Transverse colon (tissue), 4 donors: ENCODE results near the gene HAGH.

Experiments used
- POLR2A ChIP-seq: fragments of 450-650 bp; IDR thresholded peaks from one replicate; pipeline ENCODE4 v1.6.1; 2016; ENCODE audit warnings: antibody characterized with exemption, mild to moderate bottlenecking, moderate library complexity
- POLR2AphosphoS5 ChIP-seq, 3 donors: sonication (generic); formaldehyde crosslinking; IDR thresholded peaks; one replicate each; pipeline ENCODE4 v1.6.1; 2016; ENCODE audit warnings: antibody characterized with exemption in 3 of 3
- TF ChIP-seq, protein P1 (sequence below), 5 experiments: fragments of 200-600 bp in 3 of 5; fragments of 450-650 bp in 2 of 5; sonication (generic) in 3 of 5; IDR thresholded peaks; 1 replicate in 2 of 5; 2 replicates in 3 of 5; pipeline ENCODE4 v1.5.1; 2016 to 2017; ENCODE audit warnings: antibody characterized with exemption in 5 of 5, inconsistent platforms in 3 of 5, mild to moderate bottlenecking in 2 of 5, moderate library complexity in 1 of 5

DNA sequence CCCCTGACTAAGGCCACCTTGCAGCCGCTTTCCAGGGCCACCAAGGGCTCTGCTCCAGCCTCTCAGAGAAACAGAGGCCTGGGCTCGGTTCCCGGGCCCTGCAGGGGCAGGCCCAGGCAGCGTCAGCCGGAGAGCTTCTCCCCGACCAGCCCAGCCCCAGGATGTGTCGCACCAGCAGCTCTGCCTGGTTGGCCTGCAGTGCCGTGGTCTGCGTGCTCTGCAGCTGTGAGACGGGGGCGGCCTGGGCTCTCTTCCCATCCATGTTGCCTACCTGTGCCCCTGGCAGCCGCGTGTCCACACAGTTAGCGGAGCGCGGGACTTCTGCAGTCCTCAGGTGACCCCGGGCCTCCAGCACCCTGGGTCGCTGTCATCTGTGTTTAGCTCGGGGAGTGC is 37.9 kb downstream of the HAGH start:
- no peak for TF ChIP-seq POLR2A
- TF ChIP-seq, protein P1, sequence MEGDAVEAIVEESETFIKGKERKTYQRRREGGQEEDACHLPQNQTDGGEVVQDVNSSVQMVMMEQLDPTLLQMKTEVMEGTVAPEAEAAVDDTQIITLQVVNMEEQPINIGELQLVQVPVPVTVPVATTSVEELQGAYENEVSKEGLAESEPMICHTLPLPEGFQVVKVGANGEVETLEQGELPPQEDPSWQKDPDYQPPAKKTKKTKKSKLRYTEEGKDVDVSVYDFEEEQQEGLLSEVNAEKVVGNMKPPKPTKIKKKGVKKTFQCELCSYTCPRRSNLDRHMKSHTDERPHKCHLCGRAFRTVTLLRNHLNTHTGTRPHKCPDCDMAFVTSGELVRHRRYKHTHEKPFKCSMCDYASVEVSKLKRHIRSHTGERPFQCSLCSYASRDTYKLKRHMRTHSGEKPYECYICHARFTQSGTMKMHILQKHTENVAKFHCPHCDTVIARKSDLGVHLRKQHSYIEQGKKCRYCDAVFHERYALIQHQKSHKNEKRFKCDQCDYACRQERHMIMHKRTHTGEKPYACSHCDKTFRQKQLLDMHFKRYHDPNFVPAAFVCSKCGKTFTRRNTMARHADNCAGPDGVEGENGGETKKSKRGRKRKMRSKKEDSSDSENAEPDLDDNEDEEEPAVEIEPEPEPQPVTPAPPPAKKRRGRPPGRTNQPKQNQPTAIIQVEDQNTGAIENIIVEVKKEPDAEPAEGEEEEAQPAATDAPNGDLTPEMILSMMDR (IDR thresholded peaks at IDR 0.05): no peak
- TF ChIP-seq POLR2AphosphoS5 (IDR thresholded peaks at IDR 0.05): no peak
